Ovary (tissue), 3 donors: ENCODE data around the gene WNT16.

Source experiments
- CTCF ChIP-seq, 3 donors: fragments of 450-650 bp in 2 of 3; fragments of 200-600 bp in 1 of 3; IDR thresholded peaks; one replicate each; pipeline versions ENCODE4 v1.5.1 to v1.8.0; 2016 to 2022; ENCODE audit warnings: antibody characterized with exemption in 3 of 3, mild to moderate bottlenecking in 1 of 3
- EP300 ChIP-seq: sonication (generic); formaldehyde crosslinking; IDR thresholded peaks from one replicate; pipeline ENCODE4 v1.6.1; 2017; ENCODE audit warnings: antibody characterized with exemption
- POLR2A ChIP-seq: fragments of 450-650 bp; IDR thresholded peaks from one replicate; pipeline ENCODE4 v1.6.1; 2017; ENCODE audit warnings: antibody characterized with exemption, mild to moderate bottlenecking, moderate library complexity
- donor health status: DM: no; HTN: no; CAD: no.

- TF ChIP-seq CTCF (IDR thresholded peaks at IDR 0.05): no peak
- TF ChIP-seq EP300: no peak
- no peak for TF ChIP-seq POLR2A
Observed at GRCh38 chr7:121369462-121369861, 40.7 kb downstream of the WNT16 start.
